HG03378 (cell line): Measurements from ENCODE around the gene AOC1.
"Not testable (repeated sequence)": the region's sequence is repeated elsewhere in the genome, so short reads cannot be mapped to it uniquely, and the experiment has no call there.

ENCODE experiments used
- ATAC-seq: cut with Tn5 transposase; IDR thresholded peaks from one replicate; pipeline ENCODE4 v1.9.1; 2021; ENCODE audit warnings: mild to moderate bottlenecking, moderate library complexity; ENCODE audit not compliant: unreplicated experiment

Gene AOC1

GRCh38 chr7:150896562-150897209 is 44.4 kb downstream of the AOC1 start:
- no peak for ATAC-seq

- no peak for ATAC-seq
Measured at GRCh38 chr7:150897502-150898474, 45.5 kb downstream of the AOC1 start.

GRCh38 chr7:150898475-150899011 is 46.2 kb downstream of the AOC1 start:
- peak; percentile 72 for ATAC-seq

GRCh38 chr7:150900675-150901074 is 48.4 kb downstream of the AOC1 start:
- ATAC-seq, result no peak

- ATAC-seq, result no peak
Measured at GRCh38 chr7:150901160-150902035, 49.1 kb downstream of the AOC1 start.

GRCh38 chr7:150902078-150903033 is 50.0 kb downstream of the AOC1 start:
- ATAC-seq, result no peak

- ATAC-seq, result no peak
Measured at GRCh38 chr7:150903606-150904005, 51.3 kb downstream of the AOC1 start.

GRCh38 chr7:150904011-150904909 is 51.9 kb downstream of the AOC1 start:
- no peak for ATAC-seq

- ATAC-seq, result no peak
Measured at GRCh38 chr7:150908173-150908572, 55.9 kb downstream of the AOC1 start.

- ATAC-seq, result no peak
Measured at GRCh38 chr7:150909200-150909995, 57.1 kb downstream of the AOC1 start.

- not testable (repeated sequence) for ATAC-seq
Measured at GRCh38 chr7:150910305-150910995, 58.1 kb downstream of the AOC1 start.

- no peak for ATAC-seq
Measured at GRCh38 chr7:150910996-150911422, 58.7 kb downstream of the AOC1 start.
